Endothelial cell of umbilical vein (primary cell): Measurements from ENCODE around the gene HOXC5. TPM values are rescaled to one million over a fixed set of nuclear protein-coding genes. Genes with fewer than 3 reads are reported as not detected.

ENCODE experiments used
- BruUV-seq: library from RNA; stranded (reverse); fragments of 400-500 nt; replicated peaks from 2 replicates; lab custom pipeline; 2021; lab: Mats Ljungman, UMichigan
- CTCF ChIA-PET: fragments of 300-600, 350-600 bp; sonication (Branson Sonifier 250); formaldehyde crosslinking; loops from one replicate; lab custom pipeline; 2021; ENCODE audit warnings: antibody characterized with exemption, inconsistent platforms; lab: Charles Lee
- POLR2A ChIA-PET: fragments of 300-600, 350-600 bp; sonication (Branson Sonifier 250); formaldehyde crosslinking; loops from one replicate; lab custom pipeline; 2021; ENCODE audit warnings: antibody characterized with exemption, inconsistent platforms; lab: Charles Lee
- DNase-seq: peaks from one replicate; pipeline ENCODE4 v3.0.0-alpha.2; 2011; ENCODE audit warnings: low read depth, low spot score
- FAIRE-seq: peaks from 2 replicates; lab custom pipeline; 2011; peaks lifted over from hg19 to GRCh38; lab: Jason Lieb, UNC
- H2AFZ ChIP-seq: 2 replicates; pipeline ENCODE4 v1.6.0; 2012; ENCODE audit warnings: low read depth, low read length, control low read depth, inconsistent platforms
- H3K27ac ChIP-seq: 2 replicates; pipeline ENCODE4 v1.5.1; 2011; ENCODE audit warnings: low read depth, mild to moderate bottlenecking, control low read depth, low read length, moderate library complexity; ENCODE audit not compliant: insufficient read depth
- H3K27me3 ChIP-seq, 2 experiments: 2 replicates each; pipeline versions ENCODE4 v1.6.0 to v1.6.1; 2011; ENCODE audit warnings: low read length in 2 of 2, mixed read lengths in 1 of 2; ENCODE audit not compliant: control insufficient read depth in 2 of 2, insufficient read depth in 2 of 2
- H3K36me3 ChIP-seq, 2 experiments: 2 replicates in 1 of 2; 3 replicates in 1 of 2; pipeline ENCODE4 v1.5.1; 2011; ENCODE audit warnings: low read length in 2 of 2, mild to moderate bottlenecking in 1 of 2, moderate library complexity in 1 of 2; ENCODE audit not compliant: control insufficient read depth in 2 of 2, insufficient read depth in 2 of 2; ENCODE audit errors: extremely low read depth in 1 of 2
- H3K4me1 ChIP-seq: 3 replicates; pipeline ENCODE4 v1.5.1; 2011; ENCODE audit warnings: mild to moderate bottlenecking, low read length; ENCODE audit not compliant: control insufficient read depth, insufficient read depth; ENCODE audit errors: extremely low read depth
- H3K4me2 ChIP-seq: 2 replicates; pipeline ENCODE4 v1.6.1; 2011; ENCODE audit warnings: low read length, control low read depth, mixed read lengths; ENCODE audit not compliant: insufficient read depth
- H3K4me3 ChIP-seq, 3 experiments: fragments of 200-600 bp in 1 of 3; sonication (generic), shearing (Covaris generic) in 1 of 3; replicated peaks in 1 of 3; 2 replicates each; pipeline ENCODE4 v1.5.1; 2011 to 2016; ENCODE audit warnings: control low read depth in 3 of 3, low read length in 3 of 3, mild to moderate bottlenecking in 2 of 3, inconsistent platforms in 1 of 3, low read depth in 1 of 3, moderate library complexity in 1 of 3; ENCODE audit not compliant: insufficient read depth in 1 of 3
- H3K79me2 ChIP-seq: 2 replicates; pipeline ENCODE4 v1.6.0; 2012; ENCODE audit warnings: low read length, inconsistent platforms; ENCODE audit not compliant: control insufficient read depth, insufficient read depth
- H3K9ac ChIP-seq: replicated peaks from 2 replicates; pipeline ENCODE3; 2011; ENCODE audit warnings: low read length, control low read depth; ENCODE audit not compliant: insufficient read depth; ENCODE audit errors: extremely low read depth
- H3K9me1 ChIP-seq: replicated peaks from 3 replicates; pipeline ENCODE4 v1.6.0; 2011; ENCODE audit warnings: mild to moderate bottlenecking, low read length; ENCODE audit not compliant: control insufficient read depth, insufficient read depth; ENCODE audit errors: extremely low read depth
- H3K9me3 ChIP-seq: replicated peaks from 2 replicates; pipeline ENCODE4 v1.5.1; 2012; ENCODE audit warnings: low read length, inconsistent platforms; ENCODE audit not compliant: control insufficient read depth, insufficient read depth
- H4K20me1 ChIP-seq: replicated peaks from 2 replicates; pipeline ENCODE3; 2011; ENCODE audit warnings: mild to moderate bottlenecking, low read length; ENCODE audit not compliant: control insufficient read depth, insufficient read depth; ENCODE audit errors: extremely low read depth
- EZH2 ChIP-seq: IDR thresholded peaks from 2 replicates; pipeline ENCODE4 v1.6.1; 2012; ENCODE audit warnings: borderline replicate concordance, low read depth, mild to moderate bottlenecking, moderate library complexity, low read length, inconsistent platforms; ENCODE audit not compliant: severe bottlenecking
- FOS ChIP-seq: IDR thresholded peaks from 2 replicates; pipeline ENCODE4 v1.6.1; 2011; ENCODE audit warnings: mild to moderate bottlenecking, low read length, moderate library complexity, borderline replicate concordance; ENCODE audit not compliant: insufficient read depth
- GATA2 ChIP-seq: IDR thresholded peaks from 2 replicates; pipeline ENCODE4 v1.7.0; 2011; ENCODE audit warnings: low read depth, mild to moderate bottlenecking, moderate library complexity, mixed read lengths, low read length; ENCODE audit not compliant: insufficient read length, insufficient read depth
- JUN ChIP-seq: IDR thresholded peaks from 2 replicates; pipeline ENCODE4 v1.6.1; 2011; ENCODE audit warnings: borderline replicate concordance, low read depth; ENCODE audit not compliant: insufficient read length, insufficient read depth
- MYC ChIP-seq: IDR thresholded peaks from one replicate; pipeline ENCODE4 v1.6.1; 2011; ENCODE audit warnings: mild to moderate bottlenecking, low read depth, low read length
- POLR2A ChIP-seq: IDR thresholded peaks from 2 replicates; pipeline ENCODE4 v1.6.1; 2012; ENCODE audit warnings: low read depth, mild to moderate bottlenecking, control low read depth, low read length
- dilution Hi-C: fragments of 300-500 bp; cut with MboI; formaldehyde crosslinking; loops from one replicate; pipeline ENCODE4 v1.15.0; 2019; ENCODE audit warnings: low sequenced_read_pairs; ENCODE audit not compliant: extremely low pct_ligation_motif_present
- intact Hi-C: fragments of 100-400 bp; cut with micrococcal nuclease; formaldehyde crosslinking; loops from one replicate; pipeline ENCODE4 v1.10.0; 2022
- polyA plus RNA-seq, 4 experiments: library from polyadenylated mRNA; depleted of rRNA in 3 of 4; stranded (reverse) in 3 of 4; unstranded in 1 of 4; fragments of >200 nt; gene quantifications; 2 replicates each; pipeline versions ENCODE4 v1.2.1 to v1.2.3, GENCODE V29; 2011 to 2012; ENCODE audit warnings: missing spikeins in 1 of 4
- total RNA-seq: library from RNA; stranded (reverse); gene quantifications from 2 replicates; pipeline ENCODE4 v1.2.3, GENCODE V29; 2021
- TF ChIP-seq, protein P1 (sequence below): IDR thresholded peaks from 2 replicates; pipeline ENCODE4 v1.6.1; 2011; ENCODE audit not compliant: insufficient read depth, insufficient read length
- TF ChIP-seq, protein P2 (sequence below), 2 donors: IDR thresholded peaks; 1 replicate in 1 of 2; 2 replicates in 1 of 2; pipeline ENCODE4 v1.5.1; 2011; ENCODE audit warnings: low read length in 2 of 2, mild to moderate bottlenecking in 2 of 2, moderate library complexity in 2 of 2, control low read depth in 1 of 2, inconsistent platforms in 1 of 2, low read depth in 1 of 2; ENCODE audit not compliant: insufficient read depth in 1 of 2; ENCODE audit errors: extremely low read depth in 1 of 2

HOXC5 gene
- total and polyA plus RNA-seq, 2 donors (not counting 3 experiments of a cell fraction or from before 2014, with no cell fraction given), result not detected

DNA sequence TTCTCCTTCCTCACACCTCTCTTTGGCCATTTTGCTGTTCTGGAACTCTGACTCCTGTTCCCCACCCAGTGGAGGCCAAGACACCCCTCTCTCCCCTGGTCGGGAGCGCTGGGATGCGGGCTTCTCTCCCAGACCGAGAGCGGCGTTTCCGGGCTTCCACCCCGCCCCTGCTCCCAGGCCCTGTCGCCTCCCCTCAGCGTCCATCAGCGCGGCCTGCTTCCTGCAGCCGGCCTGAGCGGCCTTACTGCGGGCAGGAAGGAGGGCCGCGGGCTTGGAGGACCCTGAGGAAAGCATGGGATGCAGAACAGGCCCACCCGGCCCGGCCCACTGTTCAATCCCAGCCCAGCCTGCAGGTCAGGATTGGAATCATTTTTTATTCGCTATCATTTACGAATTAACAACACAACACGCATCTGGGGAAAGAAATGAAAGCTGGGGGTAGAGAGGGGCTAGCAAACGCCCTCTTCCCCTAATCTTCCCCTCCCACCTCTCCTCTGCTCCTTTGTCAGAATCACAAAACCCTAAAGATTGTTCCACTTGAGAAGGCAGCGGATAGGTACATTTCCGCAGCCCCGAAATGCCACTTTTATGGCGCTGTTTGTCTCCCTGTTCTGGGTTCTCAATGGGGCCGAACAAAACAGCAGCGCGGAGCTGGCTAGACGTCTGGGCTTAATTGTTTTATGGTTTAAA is 27.9 kb upstream of the HOXC5 start:
- Histone ChIP-seq H3K27me3 (peaks cover 79 to 89% of the 10 kb centered on the region in 2 experiments), H3K4me3 (no peak overlapping the region), H3K4me1 (no peaks in the 10 kb centered on the region), H3K9me3 (no peaks in the 10 kb centered on the region), H3K36me3 (no peaks in the 10 kb centered on the region), H4K20me1 (no peaks in the 10 kb centered on the region), H2AFZ (no peak overlapping the region), H3K4me2 (no peak overlapping the region), H3K79me2 (no peaks in the 10 kb centered on the region), H3K27ac (no peak overlapping the region), H3K9me1 (no peaks in the 10 kb centered on the region), H3K9ac (no peak overlapping the region)
- no peak for FAIRE-seq
- CTCF ChIA-PET, result interaction anchor here (1.3 to 17.0 kb wide), 8 partner anchors 9 to 211 kb away, joined by 4 to 616 read pairs (median 24); partner anchors contain the start of genes HOXC5 and SMUG1
- DNase-seq, result no peak
- dilution Hi-C loops (no loop called here), intact Hi-C loops (loop anchor here (10.0 kb wide), 1 partner anchor 360 kb away; the partner anchor contains the start of gene GPR84)
- POLR2A ChIA-PET, result no interaction called here
- BruUV-seq, result no TSS peak
- TF ChIP-seq, protein P1, sequence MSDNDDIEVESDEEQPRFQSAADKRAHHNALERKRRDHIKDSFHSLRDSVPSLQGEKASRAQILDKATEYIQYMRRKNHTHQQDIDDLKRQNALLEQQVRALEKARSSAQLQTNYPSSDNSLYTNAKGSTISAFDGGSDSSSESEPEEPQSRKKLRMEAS, result no peak
- peak; percentile 92 for TF ChIP-seq EZH2
- no peak for TF ChIP-seq FOS
- TF ChIP-seq, protein P2, sequence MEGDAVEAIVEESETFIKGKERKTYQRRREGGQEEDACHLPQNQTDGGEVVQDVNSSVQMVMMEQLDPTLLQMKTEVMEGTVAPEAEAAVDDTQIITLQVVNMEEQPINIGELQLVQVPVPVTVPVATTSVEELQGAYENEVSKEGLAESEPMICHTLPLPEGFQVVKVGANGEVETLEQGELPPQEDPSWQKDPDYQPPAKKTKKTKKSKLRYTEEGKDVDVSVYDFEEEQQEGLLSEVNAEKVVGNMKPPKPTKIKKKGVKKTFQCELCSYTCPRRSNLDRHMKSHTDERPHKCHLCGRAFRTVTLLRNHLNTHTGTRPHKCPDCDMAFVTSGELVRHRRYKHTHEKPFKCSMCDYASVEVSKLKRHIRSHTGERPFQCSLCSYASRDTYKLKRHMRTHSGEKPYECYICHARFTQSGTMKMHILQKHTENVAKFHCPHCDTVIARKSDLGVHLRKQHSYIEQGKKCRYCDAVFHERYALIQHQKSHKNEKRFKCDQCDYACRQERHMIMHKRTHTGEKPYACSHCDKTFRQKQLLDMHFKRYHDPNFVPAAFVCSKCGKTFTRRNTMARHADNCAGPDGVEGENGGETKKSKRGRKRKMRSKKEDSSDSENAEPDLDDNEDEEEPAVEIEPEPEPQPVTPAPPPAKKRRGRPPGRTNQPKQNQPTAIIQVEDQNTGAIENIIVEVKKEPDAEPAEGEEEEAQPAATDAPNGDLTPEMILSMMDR (IDR thresholded peaks at IDR 0.05; ENCODE audit: extremely low read depth in 1 of 2, insufficient read depth in 1 of 2, low read depth in 1 of 2, low read length in 2 of 2), result no peak
- TF ChIP-seq GATA2, result no peak
- no peak for TF ChIP-seq MYC
- no peak for TF ChIP-seq POLR2A
- no peak for TF ChIP-seq JUN
